ENCODE measurements around the gene PDE10A. TPM values are rescaled to one million over a fixed set of nuclear protein-coding genes. Genes with fewer than 3 reads are reported as not detected.

Gene PDE10A
- total RNA-seq, 1 experiment from 2014 or later, result 3.1 TPM

DNA sequence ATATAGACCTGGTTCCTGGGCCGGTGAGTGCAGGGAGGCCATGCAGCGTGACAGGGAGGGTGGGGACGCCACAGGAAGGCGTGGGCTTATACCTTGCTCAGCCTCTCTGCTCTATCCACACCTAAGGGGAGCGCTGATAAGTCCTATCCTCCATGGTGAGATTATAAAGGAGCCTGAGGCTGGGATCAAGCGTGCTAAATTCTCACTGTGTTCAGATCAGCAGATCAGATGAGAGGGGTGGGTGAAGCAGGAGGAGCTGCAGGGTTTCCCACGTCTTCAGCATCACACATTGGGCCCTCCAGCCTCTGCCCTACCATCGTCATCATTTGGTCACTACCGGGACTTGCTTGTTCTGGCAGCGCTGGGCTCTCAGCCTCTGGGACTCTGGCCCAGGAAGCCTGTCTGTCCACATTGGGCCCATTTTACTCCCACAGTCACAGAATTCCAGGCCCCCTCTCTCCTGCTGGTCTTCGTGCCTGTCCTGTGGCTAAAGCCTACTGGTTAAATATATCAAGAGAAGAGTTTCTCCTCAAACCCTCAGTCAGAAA, 29.1 kb upstream of the PDE10A start:
- peaks cover 2% of the 10 kb centered on the region; the same call in 1 of the 2 replicates for H3K4me1 Mint-ChIP-seq
- peaks cover 18% of the 10 kb centered on the region for H3K9me3 Mint-ChIP-seq
- ChIA-PET POLR2A (no interaction called here), CTCF (no interaction called here)
- ATAC-seq (no peak), DNase-seq (ENCODE audit: low spot score) (no peak)
- H3K27ac Mint-ChIP-seq, result no peak overlapping the region
- H3K27me3 Mint-ChIP-seq (ENCODE audit: low read depth), result peaks cover 4% of the 10 kb centered on the region
- no peaks in the 10 kb centered on the region for H3K36me3 Mint-ChIP-seq
- no peak overlapping the region for H3K4me3 Mint-ChIP-seq
- TF ChIP-seq ZNF219 (CRISPR knock-in tag; IDR thresholded peaks at IDR 0.05; ENCODE audit: borderline replicate concordance) (no peak), ELF4 (CRISPR knock-in tag; IDR thresholded peaks at IDR 0.05; ENCODE audit: low read depth) (no peak), ZNF263 (CRISPR knock-in tag; IDR thresholded peaks at IDR 0.05; ENCODE audit: low read depth) (no peak), ZNF425 (CRISPR knock-in tag; conservative IDR thresholded peaks at IDR 0.05) (no peak), ESRRA (CRISPR knock-in tag; IDR thresholded peaks at IDR 0.05; ENCODE audit: borderline replicate concordance) (no peak), OVOL2 (CRISPR knock-in tag; IDR thresholded peaks at IDR 0.05; ENCODE audit: borderline replicate concordance) (no peak), ZNF317 (CRISPR knock-in tag; IDR thresholded peaks at IDR 0.05; ENCODE audit: borderline replicate concordance, low read depth) (no peak), CTCF (IDR thresholded peaks at IDR 0.05) (no peak)
- TF ChIP-seq, protein P1, sequence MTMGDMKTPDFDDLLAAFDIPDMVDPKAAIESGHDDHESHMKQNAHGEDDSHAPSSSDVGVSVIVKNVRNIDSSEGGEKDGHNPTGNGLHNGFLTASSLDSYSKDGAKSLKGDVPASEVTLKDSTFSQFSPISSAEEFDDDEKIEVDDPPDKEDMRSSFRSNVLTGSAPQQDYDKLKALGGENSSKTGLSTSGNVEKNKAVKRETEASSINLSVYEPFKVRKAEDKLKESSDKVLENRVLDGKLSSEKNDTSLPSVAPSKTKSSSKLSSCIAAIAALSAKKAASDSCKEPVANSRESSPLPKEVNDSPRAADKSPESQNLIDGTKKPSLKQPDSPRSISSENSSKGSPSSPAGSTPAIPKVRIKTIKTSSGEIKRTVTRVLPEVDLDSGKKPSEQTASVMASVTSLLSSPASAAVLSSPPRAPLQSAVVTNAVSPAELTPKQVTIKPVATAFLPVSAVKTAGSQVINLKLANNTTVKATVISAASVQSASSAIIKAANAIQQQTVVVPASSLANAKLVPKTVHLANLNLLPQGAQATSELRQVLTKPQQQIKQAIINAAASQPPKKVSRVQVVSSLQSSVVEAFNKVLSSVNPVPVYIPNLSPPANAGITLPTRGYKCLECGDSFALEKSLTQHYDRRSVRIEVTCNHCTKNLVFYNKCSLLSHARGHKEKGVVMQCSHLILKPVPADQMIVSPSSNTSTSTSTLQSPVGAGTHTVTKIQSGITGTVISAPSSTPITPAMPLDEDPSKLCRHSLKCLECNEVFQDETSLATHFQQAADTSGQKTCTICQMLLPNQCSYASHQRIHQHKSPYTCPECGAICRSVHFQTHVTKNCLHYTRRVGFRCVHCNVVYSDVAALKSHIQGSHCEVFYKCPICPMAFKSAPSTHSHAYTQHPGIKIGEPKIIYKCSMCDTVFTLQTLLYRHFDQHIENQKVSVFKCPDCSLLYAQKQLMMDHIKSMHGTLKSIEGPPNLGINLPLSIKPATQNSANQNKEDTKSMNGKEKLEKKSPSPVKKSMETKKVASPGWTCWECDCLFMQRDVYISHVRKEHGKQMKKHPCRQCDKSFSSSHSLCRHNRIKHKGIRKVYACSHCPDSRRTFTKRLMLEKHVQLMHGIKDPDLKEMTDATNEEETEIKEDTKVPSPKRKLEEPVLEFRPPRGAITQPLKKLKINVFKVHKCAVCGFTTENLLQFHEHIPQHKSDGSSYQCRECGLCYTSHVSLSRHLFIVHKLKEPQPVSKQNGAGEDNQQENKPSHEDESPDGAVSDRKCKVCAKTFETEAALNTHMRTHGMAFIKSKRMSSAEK (CRISPR knock-in tag; IDR thresholded peaks at IDR 0.05; ENCODE audit: borderline replicate concordance), result no peak

- POLR2A ChIA-PET, result no interaction called here
- TF ChIP-seq ZNF416 (CRISPR knock-in tag; IDR thresholded peaks at IDR 0.05) (no peak), RORB (CRISPR knock-in tag; IDR thresholded peaks at IDR 0.05) (no peak), NFYB (CRISPR knock-in tag; conservative IDR thresholded peaks at IDR 0.05; ENCODE audit: low read depth) (no peak), ZBTB21 (CRISPR knock-in tag; IDR thresholded peaks at IDR 0.05; ENCODE audit: borderline replicate concordance) (no peak), ATF3 (CRISPR knock-in tag; conservative IDR thresholded peaks at IDR 0.05) (no peak), ZNF219 (CRISPR knock-in tag; IDR thresholded peaks at IDR 0.05; ENCODE audit: borderline replicate concordance) (no peak), SOX15 (CRISPR knock-in tag; IDR thresholded peaks at IDR 0.05) (no peak), ESRRA (CRISPR knock-in tag; IDR thresholded peaks at IDR 0.05; ENCODE audit: borderline replicate concordance) (no peak), NFE2L1 (CRISPR knock-in tag; IDR thresholded peaks at IDR 0.05) (no peak), FOXJ3 (CRISPR knock-in tag; IDR thresholded peaks at IDR 0.05; ENCODE audit: borderline replicate concordance) (no peak)
Observed at GRCh38 chr6:165689699-165690098, 26.7 kb upstream of the PDE10A start.

More at GRCh38 chr6:165689699-165690098, 26.7 kb upstream of the PDE10A start:
- Mint-ChIP-seq H3K9me3 (peaks cover 14% of the 10 kb centered on the region), H3K36me3 (no peaks in the 10 kb centered on the region), H3K4me3 (no peak overlapping the region), H3K27me3 (ENCODE audit: low read depth) (peaks cover 4% of the 10 kb centered on the region), H3K27ac (no peak overlapping the region), H3K4me1 (peaks cover 2% of the 10 kb centered on the region; the same call in 1 of the 2 replicates)
- ATAC-seq (no peak), DNase-seq (ENCODE audit: low spot score) (no peak)
- CTCF ChIA-PET, result no interaction called here

All from WTC11 (cell line).